GM18502 (cell line): ENCODE data around the gene ATXN10.
"Not testable (repeated sequence)": the region's sequence is repeated elsewhere in the genome, so short reads cannot be mapped to it uniquely, and the experiment has no call there.

ENCODE experiments used
- ATAC-seq: cut with Tn5 transposase; IDR thresholded peaks from one replicate; pipeline ENCODE4 v1.9.1; 2021; ENCODE audit warnings: mild to moderate bottlenecking; ENCODE audit not compliant: unreplicated experiment, poor library complexity

ATXN10 gene

GRCh38 chr22:45677063-45677462 lies 5.4 kb downstream of the ATXN10 start:
- ATAC-seq = no peak

GRCh38 chr22:45678961-45679912 lies 7.6 kb downstream of the ATXN10 start:
- ATAC-seq = no peak

DNA sequence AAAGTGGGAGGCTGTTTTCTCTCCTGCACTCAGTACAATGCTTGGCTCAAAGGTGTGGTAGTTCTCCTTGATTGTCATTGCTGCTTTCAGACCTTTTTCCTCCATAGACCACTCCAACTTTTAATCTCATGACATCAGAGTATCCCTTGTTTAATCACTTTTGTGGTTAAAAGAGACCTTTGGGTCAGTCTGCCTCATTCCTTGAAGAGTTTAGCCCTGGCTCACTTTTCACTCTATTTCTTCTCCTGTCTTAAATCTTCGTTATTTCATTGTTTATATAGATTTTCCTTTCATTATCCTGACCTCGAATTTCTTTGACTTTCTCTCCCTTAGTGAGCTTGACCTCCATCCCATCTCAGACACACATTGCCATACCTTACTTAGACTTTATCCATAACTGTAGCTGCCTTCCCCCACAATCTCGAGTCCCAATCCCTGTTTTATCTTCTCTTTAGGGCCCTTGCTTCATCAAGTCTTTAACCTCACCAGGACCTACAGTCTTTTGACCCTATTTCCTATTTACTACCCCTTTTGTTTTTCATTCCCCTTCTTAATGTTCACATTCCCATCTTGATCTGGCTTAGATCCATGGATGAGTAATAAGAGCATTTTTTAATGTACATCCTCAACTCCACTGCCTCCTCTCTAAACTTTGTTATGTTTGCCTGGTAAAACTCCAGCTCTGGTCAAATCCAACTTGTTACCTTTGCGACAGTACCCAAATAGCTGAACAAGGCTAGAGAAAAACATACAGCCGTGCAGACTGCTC lies 9.5 kb downstream of the ATXN10 start:
- ATAC-seq = no peak

DNA sequence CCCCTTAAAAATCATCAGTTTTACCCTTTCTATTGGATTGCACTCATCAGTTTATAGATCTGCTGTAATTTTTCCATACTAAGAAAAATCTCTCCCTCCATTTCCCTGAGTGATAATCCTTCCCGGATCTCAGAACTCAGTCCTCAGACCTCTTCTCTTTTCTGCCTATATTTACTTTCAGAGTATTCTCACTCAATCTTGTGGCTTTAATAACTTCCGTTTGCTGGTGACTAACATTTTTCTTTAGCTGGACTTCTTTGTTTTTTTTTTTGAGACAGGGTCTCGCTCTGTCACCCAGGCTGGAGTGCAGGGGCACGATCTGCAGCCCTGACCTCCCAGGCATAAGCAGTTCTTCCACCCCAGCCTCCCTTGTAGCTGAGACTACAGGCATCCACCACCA lies 10.4 kb downstream of the ATXN10 start:
- no peak for ATAC-seq

DNA sequence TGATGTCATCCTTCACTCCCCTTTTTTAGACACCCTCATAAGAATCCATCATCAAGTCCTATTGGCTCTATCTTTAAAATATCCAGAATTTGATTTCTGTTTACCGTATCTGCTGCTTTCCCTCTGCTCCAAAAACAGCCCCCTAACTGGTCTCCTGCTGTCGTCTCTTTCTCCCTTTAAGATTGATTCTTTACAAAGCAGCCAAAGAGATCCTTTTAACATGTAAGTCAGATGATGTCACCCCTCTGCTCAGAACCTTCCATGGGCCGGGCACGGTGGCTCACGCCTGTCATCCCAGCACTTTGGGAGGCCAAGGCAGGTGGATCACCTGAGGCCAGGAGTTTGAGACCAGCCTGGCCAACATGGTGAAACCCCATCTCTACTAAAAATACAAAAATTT lies 11.1 kb downstream of the ATXN10 start:
- not testable (repeated sequence) for ATAC-seq

GRCh38 chr22:45683248-45683647 lies 11.6 kb downstream of the ATXN10 start:
- ATAC-seq = no peak

- no peak for ATAC-seq
Observed at GRCh38 chr22:45683680-45684079, 12.0 kb downstream of the ATXN10 start.

DNA sequence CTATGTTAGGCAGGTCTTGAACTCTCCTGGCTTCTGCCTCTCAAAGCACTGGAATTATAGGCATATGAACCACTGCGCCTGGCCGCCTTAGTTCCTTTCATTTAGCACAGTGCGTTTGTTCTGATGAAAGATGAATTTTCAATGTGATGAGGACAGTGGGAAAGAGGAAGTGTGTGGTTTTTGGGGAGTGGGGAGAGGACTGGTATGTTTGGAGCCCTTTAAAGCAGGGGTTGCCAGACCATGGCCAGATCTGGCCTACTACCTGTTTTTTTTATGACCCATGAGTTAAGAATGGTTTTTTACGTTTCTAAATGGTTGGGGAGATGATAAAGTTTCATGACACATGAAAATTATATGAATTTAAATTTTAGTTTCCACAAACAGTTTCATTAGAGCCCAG lies 12.5 kb downstream of the ATXN10 start:
- no peak for ATAC-seq

- ATAC-seq = no peak
Observed at GRCh38 chr22:45684752-45685574, 13.3 kb downstream of the ATXN10 start.

DNA sequence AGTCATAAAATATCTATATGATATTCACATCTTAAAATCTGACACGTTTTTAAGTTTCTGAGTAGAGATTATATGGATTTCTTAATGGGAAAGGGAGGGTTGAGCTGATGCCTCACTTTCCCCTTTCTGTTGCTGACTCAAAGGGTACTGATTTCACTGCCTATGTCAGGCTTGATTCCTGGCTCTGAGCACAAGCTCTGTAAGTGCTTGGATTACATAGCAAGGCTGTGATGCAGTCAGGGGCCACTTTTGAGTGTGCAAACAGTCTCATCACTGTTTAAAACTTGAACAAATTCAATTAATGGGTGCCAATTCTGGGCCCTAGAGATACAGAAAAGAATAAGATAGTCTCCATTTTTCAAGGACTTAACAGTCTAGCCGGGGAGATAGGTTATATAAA lies 14.4 kb downstream of the ATXN10 start:
- ATAC-seq = no peak

DNA sequence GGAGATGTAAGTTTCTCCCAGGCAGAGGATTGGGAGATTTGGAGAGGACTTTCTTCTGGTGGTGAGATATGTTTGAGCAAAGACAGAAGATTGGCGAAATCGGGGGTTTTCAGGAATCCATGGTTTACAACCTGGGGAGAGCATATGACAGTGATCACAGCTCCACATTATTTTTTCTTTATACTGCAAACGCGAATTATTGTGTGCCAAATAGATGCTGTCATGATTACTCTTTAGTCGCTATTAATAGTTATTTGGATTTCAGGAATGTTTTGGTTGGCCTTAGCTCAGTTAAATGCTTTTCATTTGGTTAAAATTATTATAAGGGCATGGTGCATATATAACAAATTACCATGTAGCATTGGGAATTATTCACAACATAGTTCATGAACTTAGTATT lies 15.2 kb downstream of the ATXN10 start:
- ATAC-seq = no peak

DNA sequence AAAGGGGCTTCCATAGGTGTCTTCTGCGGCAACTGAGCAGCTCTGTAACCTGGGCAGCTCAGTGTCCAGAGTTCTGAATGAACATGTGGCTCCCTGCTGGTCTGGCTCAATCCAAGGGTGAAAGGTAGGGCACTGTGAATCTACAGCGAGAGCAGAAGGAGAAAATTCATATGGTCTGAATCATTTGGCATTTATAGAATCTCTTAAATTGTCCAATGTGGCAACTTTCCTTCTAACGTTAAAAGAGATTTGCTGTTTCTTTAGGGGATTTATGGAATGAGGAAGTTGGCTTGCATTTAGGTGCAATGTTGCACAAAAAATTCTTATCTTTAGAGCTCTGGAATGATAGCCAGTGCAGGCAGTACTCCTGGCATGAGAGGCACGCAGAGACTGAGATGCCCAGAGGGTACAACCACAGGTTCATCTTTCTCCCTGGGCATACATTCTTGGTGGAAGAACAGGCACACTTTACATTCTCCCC lies 17.0 kb downstream of the ATXN10 start:
- no peak for ATAC-seq

- ATAC-seq = no peak
Observed at GRCh38 chr22:45689211-45689610, 17.6 kb downstream of the ATXN10 start.

- ATAC-seq = no peak
Observed at GRCh38 chr22:45690008-45690407, 18.4 kb downstream of the ATXN10 start.

GRCh38 chr22:45692549-45692948 lies 20.9 kb downstream of the ATXN10 start:
- ATAC-seq = no peak

DNA sequence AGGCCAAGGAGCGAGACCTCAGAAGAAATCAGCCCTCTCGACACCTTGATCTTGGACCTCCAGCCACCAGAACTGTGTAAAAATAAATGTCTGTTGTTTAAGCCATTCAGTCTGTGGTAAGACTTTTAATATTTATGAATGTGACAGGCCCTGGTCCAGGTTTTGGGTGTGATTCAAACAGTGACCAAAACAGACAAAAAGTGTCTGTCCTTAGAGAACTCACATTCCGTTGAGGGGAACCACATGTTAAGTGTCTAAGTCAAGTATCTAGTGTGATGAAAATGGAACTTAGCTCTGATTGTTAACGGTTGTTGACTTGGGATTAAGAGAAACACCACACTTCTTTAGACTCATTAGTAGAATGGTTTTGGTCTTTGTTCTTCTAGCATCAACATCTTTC lies 22.2 kb downstream of the ATXN10 start:
- ATAC-seq = no peak

GRCh38 chr22:45696227-45696626 lies 24.6 kb downstream of the ATXN10 start:
- no peak for ATAC-seq

DNA sequence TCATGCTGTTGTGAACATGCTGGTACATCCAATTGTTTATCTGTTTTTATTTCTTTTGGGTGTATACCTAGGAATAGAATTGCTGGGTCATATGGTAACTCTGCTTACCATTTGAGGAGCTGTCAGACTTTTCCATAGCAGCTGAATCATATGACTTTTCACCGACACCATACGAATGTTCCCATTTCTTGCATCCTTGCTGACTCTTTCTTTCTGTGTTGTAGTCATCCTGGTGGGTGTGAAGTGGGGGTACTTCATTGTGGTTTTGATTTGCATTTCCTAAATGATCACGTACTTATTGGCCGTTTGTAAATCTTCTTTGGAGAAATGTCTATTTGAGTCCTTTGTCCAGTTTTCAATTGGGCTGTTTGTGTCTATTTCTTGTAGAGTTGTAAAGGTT lies 26.5 kb downstream of the ATXN10 start:
- ATAC-seq = no peak

DNA sequence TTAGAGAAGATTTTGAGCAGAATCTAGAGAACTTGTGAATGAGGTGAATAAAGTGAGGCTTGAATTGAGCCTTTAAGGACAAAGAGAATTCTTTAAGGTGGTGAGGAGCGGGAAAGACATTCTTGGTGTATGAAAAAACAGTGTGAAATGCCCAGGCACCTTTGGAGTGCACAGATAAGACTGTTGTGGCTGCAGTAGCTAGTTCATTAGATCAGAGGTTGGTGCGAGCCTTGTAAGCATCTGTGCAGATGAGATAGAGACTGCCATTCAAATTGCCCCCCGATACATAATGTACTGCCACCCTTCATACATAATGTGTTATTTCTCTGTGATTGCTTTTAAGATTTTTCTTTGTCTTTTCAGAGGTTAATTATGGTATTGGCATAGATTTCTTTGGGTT lies 31.3 kb downstream of the ATXN10 start:
- no peak for ATAC-seq

DNA sequence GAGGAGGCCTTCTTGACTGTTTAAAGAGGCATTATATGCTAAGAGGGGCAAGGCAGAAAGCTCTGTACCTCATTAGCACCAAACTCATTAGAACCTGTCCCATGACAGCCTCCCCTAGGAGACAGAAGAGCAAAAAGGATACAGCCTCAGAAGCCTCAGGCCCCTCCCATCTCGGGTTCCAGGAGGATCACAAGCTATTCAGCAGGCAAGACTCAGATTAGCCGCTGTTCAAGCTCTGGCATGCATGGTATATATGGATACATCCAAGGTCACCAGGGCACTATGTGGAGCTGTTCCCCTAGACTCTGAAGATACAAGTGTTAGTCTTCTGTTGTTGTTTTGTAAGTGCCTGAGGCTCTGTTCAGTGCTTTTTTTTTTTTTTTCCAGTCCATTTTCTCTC lies 32.1 kb downstream of the ATXN10 start:
- no peak for ATAC-seq
